NT2/D1 (cell line): Measurements from ENCODE around the gene DGAT2.

ENCODE experiments used
- YY1 ChIP-seq: IDR thresholded peaks from 2 replicates; pipeline ENCODE4 v1.6.1; 2011; ENCODE audit not compliant: insufficient read length, insufficient read depth
- ZNF274 ChIP-seq: IDR thresholded peaks from 2 replicates; pipeline ENCODE4 v1.6.1; 2011; ENCODE audit warnings: mild to moderate bottlenecking, low read depth, low read length

- TF ChIP-seq ZNF274 (no peak), YY1 (no peak)
These were observed 47.9 kb upstream of the DGAT2 start for GRCh38 chr11:75720639-75721038.
